ENCODE data around the gene PEA15. TPM values are rescaled to one million over a fixed set of nuclear protein-coding genes. Genes with fewer than 3 reads are reported as not detected.
A peak's percentile ranks its signal among the peaks of the same experiment; 100 is the strongest.

PEA15 gene
- total RNA-seq, 4 donors from 2014 or later, result 25.8 to 92.5 (median 27.3) TPM

DNA sequence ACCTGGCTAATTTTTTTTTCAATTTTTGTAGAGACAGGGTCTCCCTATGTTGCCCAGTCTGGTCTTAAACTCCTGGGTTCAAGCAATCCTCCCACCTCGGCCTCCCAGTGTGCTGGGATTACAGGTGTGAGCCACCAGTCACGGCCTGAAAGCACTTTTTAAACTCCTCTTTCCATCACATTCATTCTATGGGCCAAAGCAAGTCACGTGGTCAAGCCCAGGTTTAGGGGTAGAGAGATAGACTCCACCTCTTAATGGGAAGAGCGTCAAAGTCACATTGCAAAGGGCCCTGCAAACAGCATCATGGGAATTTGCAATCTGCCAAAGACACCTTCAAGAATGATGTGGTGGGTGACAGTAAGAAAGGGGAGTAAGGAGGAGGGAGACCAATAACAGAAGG lies 46.6 kb upstream of the PEA15 start:
- no peaks in the 10 kb centered on the region for H3K9me3 ChIP-seq
- WGBS, 2 donors (ENCODE audit: low coverage in 1 of 2), result 84 to 90% methylated on average over 1 to 4 of the region's 4 CpGs
- H3K4me3 ChIP-seq, result no peak overlapping the region
- no peaks in the 10 kb centered on the region for H3K4me1 ChIP-seq
- no peaks in the 10 kb centered on the region for H3K36me3 ChIP-seq
- TF ChIP-seq, protein P1, sequence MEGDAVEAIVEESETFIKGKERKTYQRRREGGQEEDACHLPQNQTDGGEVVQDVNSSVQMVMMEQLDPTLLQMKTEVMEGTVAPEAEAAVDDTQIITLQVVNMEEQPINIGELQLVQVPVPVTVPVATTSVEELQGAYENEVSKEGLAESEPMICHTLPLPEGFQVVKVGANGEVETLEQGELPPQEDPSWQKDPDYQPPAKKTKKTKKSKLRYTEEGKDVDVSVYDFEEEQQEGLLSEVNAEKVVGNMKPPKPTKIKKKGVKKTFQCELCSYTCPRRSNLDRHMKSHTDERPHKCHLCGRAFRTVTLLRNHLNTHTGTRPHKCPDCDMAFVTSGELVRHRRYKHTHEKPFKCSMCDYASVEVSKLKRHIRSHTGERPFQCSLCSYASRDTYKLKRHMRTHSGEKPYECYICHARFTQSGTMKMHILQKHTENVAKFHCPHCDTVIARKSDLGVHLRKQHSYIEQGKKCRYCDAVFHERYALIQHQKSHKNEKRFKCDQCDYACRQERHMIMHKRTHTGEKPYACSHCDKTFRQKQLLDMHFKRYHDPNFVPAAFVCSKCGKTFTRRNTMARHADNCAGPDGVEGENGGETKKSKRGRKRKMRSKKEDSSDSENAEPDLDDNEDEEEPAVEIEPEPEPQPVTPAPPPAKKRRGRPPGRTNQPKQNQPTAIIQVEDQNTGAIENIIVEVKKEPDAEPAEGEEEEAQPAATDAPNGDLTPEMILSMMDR (IDR thresholded peaks at IDR 0.05), result no peak
- TF ChIP-seq EP300 (IDR thresholded peaks at IDR 0.05; ENCODE audit: low read depth) (no peak), POLR2AphosphoS5 (IDR thresholded peaks at IDR 0.05) (no peak), POLR2A (IDR thresholded peaks at IDR 0.05) (no peak)
- no peaks in the 10 kb centered on the region for H3K27me3 ChIP-seq
- intact Hi-C loops (cut with DNase I; ENCODE audit: low total_unique reads), result no loop called here
- no peak for DNase-seq
- in situ Hi-C loops (cut with MboI; ENCODE audit: low pct_ligation_motif_present in 1 of 4, low pct_unique_long_range_greater_than_20kb in 1 of 4, low sequenced_read_pairs in 3 of 4), result no loop called here
- H3K27ac ChIP-seq, result no peak overlapping the region

DNA sequence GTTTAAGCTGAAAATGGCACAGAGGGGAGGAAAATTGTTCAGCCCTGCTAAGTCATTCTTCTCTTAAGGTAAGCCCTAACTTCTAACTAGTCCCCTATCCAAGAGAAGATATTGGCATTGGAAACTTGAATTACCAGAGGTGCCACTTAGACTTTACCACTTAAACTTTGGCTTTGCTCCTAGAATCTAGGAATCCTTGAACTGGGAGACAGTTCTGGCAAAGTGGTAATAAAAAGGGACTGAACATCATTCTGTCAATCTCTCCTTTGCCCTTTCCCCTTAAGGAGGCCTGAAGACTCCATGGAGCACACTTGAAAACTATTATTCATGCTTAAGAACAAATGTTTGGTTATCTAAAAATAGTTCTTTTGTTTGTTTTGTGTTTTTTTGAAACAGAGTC lies 45.3 kb upstream of the PEA15 start:
- no peak for DNase-seq
- TF ChIP-seq, protein P1 (IDR thresholded peaks at IDR 0.05), result no peak
- TF ChIP-seq POLR2A (IDR thresholded peaks at IDR 0.05), result no peak
- no peak for TF ChIP-seq EP300 (IDR thresholded peaks at IDR 0.05; ENCODE audit: low read depth)
- no peak for TF ChIP-seq POLR2AphosphoS5 (IDR thresholded peaks at IDR 0.05)
- Histone ChIP-seq H3K4me1 (no peaks in the 10 kb centered on the region), H3K4me3 (no peak overlapping the region), H3K9me3 (no peaks in the 10 kb centered on the region), H3K36me3 (no peaks in the 10 kb centered on the region), H3K27ac (no peak overlapping the region), H3K27me3 (no peaks in the 10 kb centered on the region)
- intact Hi-C loops (cut with DNase I; ENCODE audit: low total_unique reads), result no loop called here
- in situ Hi-C loops (cut with MboI; ENCODE audit: low pct_ligation_motif_present in 1 of 4, low pct_unique_long_range_greater_than_20kb in 1 of 4, low sequenced_read_pairs in 3 of 4), result no loop called here

DNA sequence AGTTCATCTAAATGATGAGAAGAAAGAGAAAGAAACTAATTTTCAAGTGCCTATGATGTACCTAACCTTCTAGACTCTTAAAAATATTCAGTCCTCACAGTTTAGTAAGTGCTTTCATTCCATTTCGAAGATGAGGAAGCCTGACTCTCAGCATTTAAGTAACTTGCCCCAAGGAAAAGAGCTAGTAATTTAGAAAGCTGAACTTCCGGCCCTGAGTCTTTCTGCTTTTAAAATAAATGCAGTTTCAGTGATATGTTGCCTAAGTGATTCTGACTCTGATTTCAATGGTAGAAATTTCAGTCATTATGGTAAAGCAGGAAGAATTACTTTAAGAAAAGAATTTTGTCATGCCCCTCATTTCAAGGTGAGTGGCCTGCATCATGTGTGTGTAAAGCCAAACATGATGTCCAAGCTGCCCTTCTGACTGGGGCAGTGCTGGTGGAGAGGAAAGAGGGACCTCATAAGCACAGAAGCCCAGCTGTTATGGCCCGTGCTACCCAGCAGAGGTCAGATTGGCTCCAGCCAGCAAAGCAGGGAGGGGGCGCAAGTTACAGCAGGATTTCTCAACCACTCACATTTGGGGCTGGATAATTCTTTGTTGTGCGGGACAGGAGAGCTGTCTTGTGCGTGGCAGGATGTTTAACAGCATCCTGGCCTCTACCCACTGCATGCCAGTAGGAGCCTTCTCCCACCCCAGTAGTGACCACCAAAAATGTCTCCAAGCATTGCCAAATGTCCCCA lies 43.0 kb upstream of the PEA15 start:
- no peak overlapping the region for H3K27ac ChIP-seq
- no peaks in the 10 kb centered on the region for H3K27me3 ChIP-seq
- TF ChIP-seq, protein P1 (IDR thresholded peaks at IDR 0.05), result peak in 1 of 5 experiments; percentile 6
- TF ChIP-seq POLR2A (IDR thresholded peaks at IDR 0.05), result no peak
- no peaks in the 10 kb centered on the region for H3K36me3 ChIP-seq
- no peaks in the 10 kb centered on the region for H3K9me3 ChIP-seq
- 64 to 82% methylated on average over 2 to 6 of the region's 6 CpGs for WGBS, 2 donors (ENCODE audit: low coverage in 1 of 2)
- no peaks in the 10 kb centered on the region for H3K4me1 ChIP-seq
- in situ Hi-C loops (cut with MboI; ENCODE audit: low pct_ligation_motif_present in 1 of 4, low pct_unique_long_range_greater_than_20kb in 1 of 4, low sequenced_read_pairs in 3 of 4), result no loop called here
- intact Hi-C loops (cut with DNase I; ENCODE audit: low total_unique reads), result no loop called here
- DNase-seq, result no peak
- H3K4me3 ChIP-seq, result no peak overlapping the region

DNA sequence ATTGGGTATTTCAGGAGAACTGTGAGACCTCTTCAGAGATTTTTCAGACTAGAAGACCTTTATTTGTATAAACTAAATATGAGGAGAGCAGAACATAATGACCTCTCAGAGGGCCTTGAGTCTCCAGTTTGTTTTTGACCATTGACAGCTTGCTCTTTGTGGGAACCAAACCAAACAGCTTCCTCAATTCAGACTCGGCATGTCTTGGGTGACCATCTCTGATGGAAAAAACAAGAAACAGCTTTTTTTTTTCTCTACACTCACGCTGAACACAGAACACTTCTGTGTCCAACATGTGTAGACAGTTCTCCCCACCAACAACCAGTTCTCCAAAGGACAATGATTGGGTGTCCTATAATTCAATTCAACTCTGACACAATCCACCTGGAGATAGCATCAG lies 42.3 kb upstream of the PEA15 start:
- TF ChIP-seq, protein P1 (IDR thresholded peaks at IDR 0.05), result no peak
- TF ChIP-seq POLR2AphosphoS5 (IDR thresholded peaks at IDR 0.05), result no peak
- DNase-seq, result no peak
- in situ Hi-C loops (cut with MboI; ENCODE audit: low pct_ligation_motif_present in 1 of 4, low pct_unique_long_range_greater_than_20kb in 1 of 4, low sequenced_read_pairs in 3 of 4), result no loop called here
- H3K9me3 ChIP-seq, result no peaks in the 10 kb centered on the region
- peaks cover 3% of the 10 kb centered on the region for H3K27me3 ChIP-seq
- WGBS, 2 donors (ENCODE audit: low coverage in 1 of 2), result 60 to 74% methylated on average over 1 to 2 of the region's 2 CpGs
- no peak overlapping the region for H3K27ac ChIP-seq
- intact Hi-C loops (cut with DNase I; ENCODE audit: low total_unique reads), result no loop called here
- no peaks in the 10 kb centered on the region for H3K36me3 ChIP-seq
- no peak overlapping the region for H3K4me3 ChIP-seq
- H3K4me1 ChIP-seq, result no peaks in the 10 kb centered on the region
